ENCODE results near the gene FAM193B. TPM values are rescaled to one million over a fixed set of nuclear protein-coding genes. Genes with fewer than 3 reads are reported as not detected.

FAM193B gene
- total RNA-seq, 1 experiment from 2014 or later, result 70.2 TPM

- Histone ChIP-seq H3K36me3 (replicated peaks; ENCODE audit: control insufficient read depth, insufficient read depth, low read length) (peaks cover 10% of the 10 kb centered on the region), H3K27me3 (ENCODE audit: control insufficient read depth, insufficient read depth, low read length) (peaks cover 11% of the 10 kb centered on the region), H3K4me3 (ENCODE audit: insufficient read depth, low read depth, low read length) (peak overlapping the region; percentile 57)
- peak; percentile 84 for DNase-seq
Observed at GRCh38 chr5:177498013-177498787, 56.2 kb downstream of the FAM193B start.

GRCh38 chr5:177497292-177498012 lies 56.9 kb downstream of the FAM193B start, which contains the start of gene PDLIM7:
Gene PDLIM7, minus strand, starts transcription at chr5:177497604. Its CDS starts 1,092 bp downstream, at chr5:177496512.
- H3K4me3 ChIP-seq (ENCODE audit: insufficient read depth, low read depth, low read length), result peak within 1 kb of the TSS; percentile 87
- DNase-seq, result peak; percentile 100
- H3K36me3 ChIP-seq (replicated peaks; ENCODE audit: control insufficient read depth, insufficient read depth, low read length), result peaks cover 13% of the 10 kb centered on the region
- H3K27me3 ChIP-seq (ENCODE audit: control insufficient read depth, insufficient read depth, low read length), result peaks cover 11% of the 10 kb centered on the region

- peak; percentile 98 for DNase-seq
- Histone ChIP-seq H3K4me3 (ENCODE audit: insufficient read depth, low read depth, low read length) (peak overlapping the region; percentile 87), H3K36me3 (replicated peaks; ENCODE audit: control insufficient read depth, insufficient read depth, low read length) (peaks cover 13% of the 10 kb centered on the region), H3K27me3 (ENCODE audit: control insufficient read depth, insufficient read depth, low read length) (peaks cover 11% of the 10 kb centered on the region)
Observed at GRCh38 chr5:177496727-177497291, 57.6 kb downstream of the FAM193B start.

GRCh38 chr5:177496070-177496726 lies 58.2 kb downstream of the FAM193B start:
- Histone ChIP-seq H3K36me3 (replicated peaks; ENCODE audit: control insufficient read depth, insufficient read depth, low read length) (peaks cover 13% of the 10 kb centered on the region), H3K4me3 (ENCODE audit: insufficient read depth, low read depth, low read length) (peak overlapping the region; percentile 61), H3K27me3 (ENCODE audit: control insufficient read depth, insufficient read depth, low read length) (peaks cover 11% of the 10 kb centered on the region)
- peak; percentile 78 for DNase-seq

- Histone ChIP-seq H3K4me3 (ENCODE audit: insufficient read depth, low read depth, low read length) (peak overlapping the region; percentile 61; the same call in 1 of the 2 replicates), H3K36me3 (replicated peaks; ENCODE audit: control insufficient read depth, insufficient read depth, low read length) (peaks cover 18% of the 10 kb centered on the region), H3K27me3 (ENCODE audit: control insufficient read depth, insufficient read depth, low read length) (peaks cover 11% of the 10 kb centered on the region)
- DNase-seq, result peak; percentile 91
Observed at GRCh38 chr5:177495243-177496060, 58.9 kb downstream of the FAM193B start.

- peaks cover 24% of the 10 kb centered on the region for H3K36me3 ChIP-seq (replicated peaks; ENCODE audit: control insufficient read depth, insufficient read depth, low read length)
- H3K4me3 ChIP-seq (ENCODE audit: insufficient read depth, low read depth, low read length), result no peak overlapping the region
- DNase-seq, result peak; percentile 81
- H3K27me3 ChIP-seq (ENCODE audit: control insufficient read depth, insufficient read depth, low read length), result peaks cover 11% of the 10 kb centered on the region
Observed at GRCh38 chr5:177494346-177495195, 59.8 kb downstream of the FAM193B start.

GRCh38 chr5:177493795-177494345 lies 60.5 kb downstream of the FAM193B start:
- peaks cover 10% of the 10 kb centered on the region for H3K27me3 ChIP-seq (ENCODE audit: control insufficient read depth, insufficient read depth, low read length)
- H3K36me3 ChIP-seq (replicated peaks; ENCODE audit: control insufficient read depth, insufficient read depth, low read length), result peaks cover 29% of the 10 kb centered on the region
- DNase-seq, result no peak
- no peak overlapping the region for H3K4me3 ChIP-seq (ENCODE audit: insufficient read depth, low read depth, low read length)

- Histone ChIP-seq H3K4me3 (ENCODE audit: insufficient read depth, low read depth, low read length) (no peak overlapping the region), H3K36me3 (replicated peaks; ENCODE audit: control insufficient read depth, insufficient read depth, low read length) (peaks cover 36% of the 10 kb centered on the region), H3K27me3 (ENCODE audit: control insufficient read depth, insufficient read depth, low read length) (no peaks in the 10 kb centered on the region)
- no peak for DNase-seq
Observed at GRCh38 chr5:177492841-177493240, 61.5 kb downstream of the FAM193B start.

GRCh38 chr5:177491983-177492746 lies 62.2 kb downstream of the FAM193B start:
- peaks cover 43% of the 10 kb centered on the region for H3K36me3 ChIP-seq (replicated peaks; ENCODE audit: control insufficient read depth, insufficient read depth, low read length)
- no peaks in the 10 kb centered on the region for H3K27me3 ChIP-seq (ENCODE audit: control insufficient read depth, insufficient read depth, low read length)
- DNase-seq, result peak; percentile 78
- no peak overlapping the region for H3K4me3 ChIP-seq (ENCODE audit: insufficient read depth, low read depth, low read length)

GRCh38 chr5:177491429-177491945 lies 62.9 kb downstream of the FAM193B start:
- DNase-seq, result peak; percentile 100
- Histone ChIP-seq H3K36me3 (replicated peaks; ENCODE audit: control insufficient read depth, insufficient read depth, low read length) (peaks cover 44% of the 10 kb centered on the region), H3K4me3 (ENCODE audit: insufficient read depth, low read depth, low read length) (no peak overlapping the region), H3K27me3 (ENCODE audit: control insufficient read depth, insufficient read depth, low read length) (no peaks in the 10 kb centered on the region)

GRCh38 chr5:177490992-177491391 lies 63.4 kb downstream of the FAM193B start:
- no peaks in the 10 kb centered on the region for H3K27me3 ChIP-seq (ENCODE audit: control insufficient read depth, insufficient read depth, low read length)
- H3K36me3 ChIP-seq (replicated peaks; ENCODE audit: control insufficient read depth, insufficient read depth, low read length), result peaks cover 48% of the 10 kb centered on the region
- DNase-seq, result peak; percentile 76
- no peak overlapping the region for H3K4me3 ChIP-seq (ENCODE audit: insufficient read depth, low read depth, low read length)

GRCh38 chr5:177490311-177490991 lies 63.9 kb downstream of the FAM193B start:
- no peak overlapping the region for H3K4me3 ChIP-seq (ENCODE audit: insufficient read depth, low read depth, low read length)
- H3K27me3 ChIP-seq (ENCODE audit: control insufficient read depth, insufficient read depth, low read length), result no peaks in the 10 kb centered on the region
- DNase-seq, result no peak
- H3K36me3 ChIP-seq (replicated peaks; ENCODE audit: control insufficient read depth, insufficient read depth, low read length), result peaks cover 48% of the 10 kb centered on the region

Data from H7 (cell line).